ENCODE data around the gene ZC3H7B.
"Not testable (repeated sequence)": the region's sequence is repeated elsewhere in the genome, so short reads cannot be mapped to it uniquely, and the experiment has no call there.

Gene ZC3H7B

GRCh38 chr22:41301085-41302020 lies at the start of gene ZC3H7B:
Gene ZC3H7B (plus strand): TSS chr22:41301525. CDS start chr22:41320661, 19,136 bp downstream.
- DNase-seq (ENCODE audit: low read depth, low spot score), result no peak

GRCh38 chr22:41252365-41252764 lies 49.0 kb upstream of the ZC3H7B start:
- no peak for DNase-seq (ENCODE audit: low read depth, low spot score)

GRCh38 chr22:41254230-41254629 lies 47.1 kb upstream of the ZC3H7B start:
- no peak for DNase-seq (ENCODE audit: low read depth, low spot score)

GRCh38 chr22:41256254-41257253 lies 44.8 kb upstream of the ZC3H7B start:
- no peak for DNase-seq (ENCODE audit: low read depth, low spot score)

GRCh38 chr22:41257696-41258095 lies 43.6 kb upstream of the ZC3H7B start:
- no peak for DNase-seq (ENCODE audit: low read depth, low spot score)

GRCh38 chr22:41259756-41260155 lies 41.6 kb upstream of the ZC3H7B start:
- not testable (repeated sequence) for DNase-seq (ENCODE audit: low read depth, low spot score)

- DNase-seq (ENCODE audit: low read depth, low spot score), result no peak
Measured at GRCh38 chr22:41260871-41261270, 40.5 kb upstream of the ZC3H7B start.

- DNase-seq (ENCODE audit: low read depth, low spot score), result no peak
Measured at GRCh38 chr22:41261541-41262249, 39.6 kb upstream of the ZC3H7B start.

- DNase-seq (ENCODE audit: low read depth, low spot score), result no peak
Measured at GRCh38 chr22:41262250-41262765, 39.0 kb upstream of the ZC3H7B start.

- DNase-seq (ENCODE audit: low read depth, low spot score), result no peak
Measured at GRCh38 chr22:41263704-41264103, 37.6 kb upstream of the ZC3H7B start.

- no peak for DNase-seq (ENCODE audit: low read depth, low spot score)
Measured at GRCh38 chr22:41264408-41264941, 36.9 kb upstream of the ZC3H7B start.

- no peak for DNase-seq (ENCODE audit: low read depth, low spot score)
Measured at GRCh38 chr22:41267958-41268357, 33.4 kb upstream of the ZC3H7B start.

GRCh38 chr22:41271787-41272186 lies 29.5 kb upstream of the ZC3H7B start:
- no peak for DNase-seq (ENCODE audit: low read depth, low spot score)

GRCh38 chr22:41273128-41273527 lies 28.2 kb upstream of the ZC3H7B start:
- no peak for DNase-seq (ENCODE audit: low read depth, low spot score)

GRCh38 chr22:41274856-41275255 lies 26.5 kb upstream of the ZC3H7B start:
- DNase-seq (ENCODE audit: low read depth, low spot score), result no peak

- DNase-seq (ENCODE audit: low read depth, low spot score), result no peak
Measured at GRCh38 chr22:41280065-41280464, 21.3 kb upstream of the ZC3H7B start.

GRCh38 chr22:41280854-41281253 lies 20.5 kb upstream of the ZC3H7B start:
- no peak for DNase-seq (ENCODE audit: low read depth, low spot score)

GRCh38 chr22:41284465-41284864 lies 16.9 kb upstream of the ZC3H7B start:
- no peak for DNase-seq (ENCODE audit: low read depth, low spot score)

- no peak for DNase-seq (ENCODE audit: low read depth, low spot score)
Measured at GRCh38 chr22:41285441-41285819, 15.9 kb upstream of the ZC3H7B start.

- DNase-seq (ENCODE audit: low read depth, low spot score), result peak; percentile 99
Measured at GRCh38 chr22:41285820-41286638, 15.3 kb upstream of the ZC3H7B start, which contains the start of gene RANGAP1. Gene RANGAP1 (minus strand): TSS chr22:41286187. CDS start chr22:41281044, 5,143 bp downstream.

Measured in iPS DF 19.7 (cell line).